Activated naive CD4-positive, alpha-beta T cell treated with anti-CD3 and anti-CD28 coated beads, Interleukin-2, amount 50 U/mL, for 24 hours (primary cell): ENCODE results near the gene SIGLEC7.

Source experiments
- H3K27ac Mint-ChIP-seq: one replicate; pipeline ENCODE4 v1.8.0; 2021; ENCODE audit warnings: mild to moderate bottlenecking, mixed read lengths
- H3K27me3 Mint-ChIP-seq: one replicate; pipeline ENCODE4 v1.8.0; 2021; ENCODE audit warnings: mixed read lengths
- H3K36me3 Mint-ChIP-seq: one replicate; pipeline ENCODE4 v1.8.0; 2021; ENCODE audit warnings: mixed read lengths
- H3K4me1 Mint-ChIP-seq: one replicate; pipeline ENCODE4 v1.8.0; 2021; ENCODE audit warnings: mixed read lengths
- H3K4me3 Mint-ChIP-seq: one replicate; pipeline ENCODE4 v1.8.0; 2021; ENCODE audit warnings: mild to moderate bottlenecking, mixed read lengths
- H3K9me3 Mint-ChIP-seq: one replicate; pipeline ENCODE4 v1.8.0; 2021; ENCODE audit warnings: mixed read lengths

Gene SIGLEC7

DNA sequence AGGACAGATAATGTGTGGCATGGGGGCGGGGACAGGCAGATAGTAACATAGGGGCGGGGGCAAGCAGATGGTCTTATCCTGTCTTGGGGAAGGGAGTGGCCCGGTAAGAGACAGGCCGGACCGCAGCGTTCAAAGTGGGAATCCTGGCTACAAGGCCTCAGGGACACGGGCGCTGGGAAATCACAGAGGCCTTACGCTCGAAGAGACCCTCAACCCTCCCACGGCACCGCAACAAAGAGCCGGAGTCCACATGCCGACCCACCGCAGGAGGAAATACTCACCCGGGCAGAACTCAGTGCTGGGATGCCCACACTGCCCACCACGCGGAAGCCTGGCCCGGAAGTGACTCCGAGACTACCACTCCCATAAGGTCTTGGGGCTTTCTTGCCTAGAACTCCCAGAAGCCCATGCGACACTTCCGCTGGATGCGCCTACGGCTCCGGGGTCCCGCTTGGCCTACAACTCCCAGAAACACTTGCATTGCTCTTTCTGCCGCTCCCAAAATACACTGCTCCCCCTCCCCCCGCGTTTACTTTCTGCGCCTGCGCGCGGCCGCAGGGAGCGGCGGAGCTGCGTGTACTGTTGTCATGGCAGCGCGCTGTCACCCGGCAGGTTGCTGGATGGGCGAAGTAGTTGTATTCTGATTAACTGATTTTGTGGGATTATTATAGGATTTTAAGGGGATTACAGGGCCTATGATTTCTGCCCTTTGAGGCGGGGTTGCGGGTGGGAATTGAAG lies 33.9 kb upstream of the SIGLEC7 start, which contains the start of gene CTU1:
CTU1 (minus strand) TSS at position 344 of the 739 bp plus-strand sequence. CDS start 3,840 bp downstream, outside the sequence.
- H3K9me3 Mint-ChIP-seq: no peaks in the 10 kb centered on the region
- no peaks in the 10 kb centered on the region for H3K27me3 Mint-ChIP-seq
- peaks cover 49% of the 10 kb centered on the region for H3K4me1 Mint-ChIP-seq
- peak within 1 kb of the TSS; percentile 97 for H3K27ac Mint-ChIP-seq
- H3K36me3 Mint-ChIP-seq: peaks cover 9% of the 10 kb centered on the region
- peak within 1 kb of the TSS; percentile 92 for H3K4me3 Mint-ChIP-seq

DNA sequence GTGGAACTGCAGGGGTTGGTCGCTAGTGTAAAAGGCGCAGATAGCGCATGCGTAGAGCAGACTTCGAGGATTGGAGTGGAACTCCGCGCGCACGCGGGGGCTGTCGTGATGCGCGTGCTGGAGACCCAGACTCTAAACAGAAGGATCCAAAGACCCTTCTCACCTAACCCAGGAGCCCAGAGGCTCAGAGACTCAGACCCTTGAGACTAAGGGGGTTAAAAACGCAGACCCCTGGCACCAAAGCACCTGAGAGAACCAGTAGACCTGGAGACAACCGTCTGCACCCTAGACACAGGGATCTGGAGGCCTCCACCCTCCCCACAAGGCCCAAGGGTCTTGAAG lies 33.3 kb upstream of the SIGLEC7 start:
- Mint-ChIP-seq H3K4me3 (peak overlapping the region; percentile 92), H3K4me1 (peaks cover 43% of the 10 kb centered on the region), H3K9me3 (no peaks in the 10 kb centered on the region), H3K27ac (peak overlapping the region; percentile 97), H3K36me3 (peaks cover 9% of the 10 kb centered on the region), H3K27me3 (no peaks in the 10 kb centered on the region)

DNA sequence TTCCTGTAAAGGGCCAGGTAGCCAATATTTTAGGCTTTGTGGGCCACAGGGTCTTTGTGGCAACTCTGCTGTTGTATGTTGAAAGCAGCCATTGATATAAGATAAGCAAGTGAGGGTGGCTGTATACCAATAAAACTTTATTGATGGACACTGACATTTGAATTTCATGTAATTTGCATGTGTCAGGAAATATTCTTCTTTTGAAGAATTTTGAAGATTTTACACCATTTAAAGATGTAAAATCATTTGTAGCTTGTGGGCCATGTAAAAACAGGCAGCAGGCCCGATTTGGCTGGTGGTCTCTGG lies 31.5 kb upstream of the SIGLEC7 start:
- H3K9me3 Mint-ChIP-seq: no peaks in the 10 kb centered on the region
- H3K4me1 Mint-ChIP-seq: peaks cover 31% of the 10 kb centered on the region
- H3K27me3 Mint-ChIP-seq: no peaks in the 10 kb centered on the region
- H3K36me3 Mint-ChIP-seq: peaks cover 5% of the 10 kb centered on the region
- H3K27ac Mint-ChIP-seq: no peak overlapping the region
- H3K4me3 Mint-ChIP-seq: no peak overlapping the region

DNA sequence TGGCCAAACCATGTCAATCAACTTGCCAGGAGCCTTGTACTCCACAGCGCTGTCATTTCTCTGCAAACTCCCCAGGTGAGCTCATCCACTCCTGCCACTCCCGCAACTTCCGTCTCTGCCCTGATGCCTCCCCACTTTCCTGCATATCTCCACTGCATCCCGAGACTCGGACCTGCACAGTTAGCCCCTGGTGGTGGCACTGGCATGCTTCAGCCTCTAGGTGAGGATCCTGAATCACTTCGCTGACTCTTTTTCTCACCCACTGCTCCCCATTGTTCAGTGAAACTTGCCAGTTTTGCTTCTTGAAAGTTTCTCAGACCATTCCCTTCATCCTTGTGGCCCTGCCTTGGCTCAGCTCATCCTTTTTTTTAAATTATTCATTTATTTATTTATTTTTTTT lies 30.5 kb upstream of the SIGLEC7 start:
- Mint-ChIP-seq H3K9me3 (no peaks in the 10 kb centered on the region), H3K27ac (no peak overlapping the region), H3K4me3 (no peak overlapping the region), H3K4me1 (peaks cover 31% of the 10 kb centered on the region), H3K36me3 (peaks cover 5% of the 10 kb centered on the region), H3K27me3 (no peaks in the 10 kb centered on the region)

DNA sequence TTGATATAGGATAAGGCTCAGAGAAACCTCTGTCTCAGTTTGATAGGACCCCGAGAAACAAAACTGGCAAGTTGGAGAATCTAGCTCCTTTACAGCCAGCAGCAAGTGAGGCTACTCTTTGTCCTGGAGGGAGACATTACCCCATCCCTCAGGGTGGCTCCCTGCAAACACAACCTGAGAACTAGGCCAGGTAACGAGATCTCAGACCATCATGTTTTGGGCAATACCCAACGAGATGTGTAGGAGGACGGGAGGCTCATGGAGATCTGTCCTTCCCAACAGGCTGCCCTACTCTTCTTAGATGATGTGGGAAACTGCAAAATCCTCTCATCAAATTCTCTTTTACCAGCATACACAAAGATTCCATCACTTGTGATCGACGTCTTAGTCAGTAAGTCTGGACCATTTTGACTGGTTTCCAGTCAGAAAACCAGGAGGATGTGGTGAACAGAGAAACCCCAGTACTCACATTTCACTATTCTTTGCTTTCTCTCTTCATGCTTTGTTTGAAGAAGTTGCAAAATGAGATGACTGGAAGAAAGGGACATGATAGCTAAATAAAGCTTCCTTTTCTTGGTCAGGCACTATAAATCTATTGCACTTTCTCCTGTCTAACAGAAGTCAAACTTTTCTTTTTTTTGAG lies 27.9 kb upstream of the SIGLEC7 start:
- Mint-ChIP-seq H3K4me1 (peaks cover 28% of the 10 kb centered on the region), H3K36me3 (no peaks in the 10 kb centered on the region), H3K27ac (peak overlapping the region; percentile 59), H3K27me3 (no peaks in the 10 kb centered on the region), H3K9me3 (no peaks in the 10 kb centered on the region), H3K4me3 (peak overlapping the region; percentile 15)

DNA sequence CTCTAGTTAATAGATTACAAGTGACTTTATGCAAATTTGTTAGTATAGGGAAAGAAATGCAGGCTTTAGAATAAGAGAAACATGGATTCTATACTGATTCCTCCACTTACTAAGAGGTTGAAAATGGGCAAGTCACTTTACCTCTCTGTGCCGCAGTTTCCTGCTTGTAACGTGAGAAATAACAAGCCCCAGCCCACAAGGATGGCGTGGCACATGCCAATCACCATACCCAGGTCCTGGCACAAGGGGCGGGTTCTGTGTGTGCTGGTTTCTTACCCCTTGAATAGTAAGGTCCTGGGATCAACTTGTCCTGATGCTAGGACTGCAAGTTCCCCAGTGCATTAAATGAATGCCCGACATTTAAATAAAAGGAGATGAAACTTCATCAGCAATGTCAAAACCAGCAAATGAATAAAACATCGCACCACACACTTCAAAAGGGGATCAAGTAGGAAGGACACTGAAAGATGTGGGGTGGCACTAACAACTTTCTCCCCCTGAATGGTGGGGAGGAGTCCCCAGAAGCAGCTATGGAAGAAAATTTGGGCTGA lies 25.3 kb upstream of the SIGLEC7 start:
- Mint-ChIP-seq H3K36me3 (no peaks in the 10 kb centered on the region), H3K27ac (peak overlapping the region; percentile 52), H3K9me3 (no peaks in the 10 kb centered on the region), H3K4me3 (no peak overlapping the region), H3K27me3 (no peaks in the 10 kb centered on the region), H3K4me1 (peaks cover 40% of the 10 kb centered on the region)

DNA sequence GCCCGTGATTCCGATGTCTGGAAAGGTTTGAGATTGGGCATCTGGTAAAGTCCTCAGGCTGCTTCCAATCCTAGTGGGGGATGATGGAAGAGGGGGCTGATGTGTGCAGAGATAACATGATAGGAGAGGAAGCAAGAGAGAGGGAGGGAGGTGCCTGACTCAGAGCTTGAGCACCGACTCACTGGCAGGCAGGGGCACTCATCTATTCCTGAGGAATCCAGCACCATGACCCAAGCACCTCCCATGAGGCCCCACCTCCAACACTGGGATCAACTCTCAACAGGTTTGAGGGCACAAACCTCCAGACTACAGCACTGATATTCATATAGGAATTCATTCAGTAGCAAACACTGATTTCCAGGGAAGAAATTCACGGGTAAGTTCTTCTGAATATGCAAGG lies 23.0 kb upstream of the SIGLEC7 start:
- H3K4me3 Mint-ChIP-seq: no peak overlapping the region
- no peaks in the 10 kb centered on the region for H3K9me3 Mint-ChIP-seq
- no peaks in the 10 kb centered on the region for H3K36me3 Mint-ChIP-seq
- H3K27ac Mint-ChIP-seq: peak overlapping the region; percentile 26
- peaks cover 63% of the 10 kb centered on the region for H3K4me1 Mint-ChIP-seq
- H3K27me3 Mint-ChIP-seq: no peaks in the 10 kb centered on the region

DNA sequence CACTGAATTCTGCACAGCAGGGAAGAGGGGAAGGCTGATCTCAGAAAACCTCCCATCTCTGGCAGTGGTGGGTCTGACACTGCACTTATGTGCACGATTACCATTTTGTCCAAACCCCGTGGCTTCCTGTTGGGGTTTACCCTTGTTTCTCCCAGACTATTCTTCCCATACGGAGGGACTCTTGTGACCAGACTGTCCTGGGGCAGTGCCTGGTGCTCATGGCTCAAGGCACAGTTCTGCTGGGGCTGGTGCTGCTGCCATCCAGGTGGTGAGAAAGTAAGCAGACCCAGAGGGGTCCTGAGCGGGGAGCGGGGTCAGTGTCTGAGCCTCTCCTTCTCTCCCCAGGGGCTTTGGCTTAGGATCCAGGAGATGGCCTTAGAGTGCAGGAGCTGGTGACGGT lies 22.5 kb upstream of the SIGLEC7 start:
- no peaks in the 10 kb centered on the region for H3K36me3 Mint-ChIP-seq
- H3K27ac Mint-ChIP-seq: no peak overlapping the region
- no peak overlapping the region for H3K4me3 Mint-ChIP-seq
- H3K27me3 Mint-ChIP-seq: no peaks in the 10 kb centered on the region
- peaks cover 68% of the 10 kb centered on the region for H3K4me1 Mint-ChIP-seq
- no peaks in the 10 kb centered on the region for H3K9me3 Mint-ChIP-seq

DNA sequence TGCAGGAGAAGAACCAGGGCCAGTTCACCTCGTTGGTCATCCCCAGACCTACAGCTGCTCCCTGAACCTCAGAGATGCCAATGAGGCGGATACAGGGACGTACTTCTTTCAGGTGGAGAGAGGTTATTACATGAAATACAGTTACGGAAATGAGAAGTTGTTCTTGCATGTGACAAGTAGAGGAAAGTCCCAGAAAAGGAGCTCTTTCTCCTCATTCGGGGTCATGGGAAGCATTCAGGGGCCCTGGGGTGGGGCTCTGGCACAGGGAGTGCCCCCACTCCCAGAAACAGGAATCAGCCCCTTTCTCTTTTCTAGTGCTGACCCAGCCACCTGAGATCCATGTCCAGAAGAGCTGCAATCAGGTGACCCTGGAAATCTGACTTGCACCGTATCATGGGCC lies 21.9 kb upstream of the SIGLEC7 start:
- H3K27ac Mint-ChIP-seq: no peak overlapping the region
- H3K36me3 Mint-ChIP-seq: no peaks in the 10 kb centered on the region
- no peaks in the 10 kb centered on the region for H3K9me3 Mint-ChIP-seq
- H3K4me1 Mint-ChIP-seq: peaks cover 73% of the 10 kb centered on the region
- H3K27me3 Mint-ChIP-seq: no peaks in the 10 kb centered on the region
- no peak overlapping the region for H3K4me3 Mint-ChIP-seq

DNA sequence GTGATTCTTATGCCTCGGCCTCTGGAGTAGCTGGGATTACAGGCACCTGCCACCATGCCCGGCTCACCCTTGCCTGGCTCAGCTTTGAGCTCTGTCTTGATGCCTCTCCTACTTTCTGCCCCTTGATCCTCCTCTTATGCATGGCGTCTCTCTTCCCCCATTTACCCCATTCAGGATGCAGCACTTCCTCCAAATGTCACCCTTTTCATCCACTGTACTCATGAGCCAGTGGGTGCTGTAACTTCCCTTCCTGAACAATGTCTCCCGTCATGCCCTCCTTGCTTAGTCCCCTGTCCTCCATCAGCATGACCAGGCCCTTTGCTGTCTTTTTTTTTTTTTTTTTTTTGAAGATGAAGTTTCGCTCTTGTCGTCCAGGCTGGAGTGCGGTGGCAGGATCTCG lies 20.8 kb upstream of the SIGLEC7 start:
- Mint-ChIP-seq H3K27ac (no peak overlapping the region), H3K4me3 (no peak overlapping the region), H3K36me3 (no peaks in the 10 kb centered on the region), H3K9me3 (no peaks in the 10 kb centered on the region), H3K27me3 (no peaks in the 10 kb centered on the region), H3K4me1 (peaks cover 79% of the 10 kb centered on the region)

DNA sequence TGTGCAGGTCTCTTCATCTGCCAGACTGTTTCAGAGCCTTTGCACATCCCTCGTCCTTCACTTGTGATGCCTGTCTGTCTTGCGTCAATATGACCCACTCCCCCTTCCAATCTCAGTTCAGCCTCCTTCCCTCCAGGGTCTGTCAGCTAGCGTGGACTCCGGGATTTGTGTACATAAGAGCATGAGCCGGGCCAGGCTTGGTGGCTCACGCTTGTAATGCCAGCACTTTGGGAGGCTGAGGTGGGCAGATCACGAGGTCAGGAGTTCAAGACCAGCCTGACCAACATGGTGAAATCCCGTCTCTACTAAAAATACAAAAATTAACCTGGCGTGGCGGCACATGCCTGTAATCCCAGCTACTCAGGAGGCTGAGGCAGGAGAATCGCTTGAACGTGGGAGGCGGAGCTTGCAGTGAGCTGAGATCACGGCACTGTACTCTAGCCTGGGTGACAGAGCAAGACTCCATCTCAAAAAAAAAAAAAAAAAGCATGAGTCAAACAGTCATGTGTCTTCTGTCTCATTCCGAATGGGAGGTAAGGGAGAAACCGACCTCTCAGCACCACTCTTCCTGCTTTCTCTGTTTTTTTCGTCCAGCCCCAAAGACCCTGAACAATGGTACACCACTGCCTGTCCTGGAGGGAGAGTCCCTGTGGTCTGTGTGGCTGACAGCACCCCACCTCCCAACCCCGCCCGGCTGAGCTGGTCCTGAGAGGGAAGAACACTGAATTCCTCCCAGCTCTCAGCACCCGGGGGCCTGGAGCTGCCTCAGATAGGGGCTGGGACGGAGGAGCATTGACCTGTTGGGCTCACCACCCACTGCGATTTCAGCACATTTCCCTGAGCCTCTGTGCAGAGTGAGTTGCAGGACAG lies 19.8 kb upstream of the SIGLEC7 start:
- Mint-ChIP-seq H3K27ac (peak overlapping the region; percentile 65), H3K27me3 (no peaks in the 10 kb centered on the region), H3K4me1 (peaks cover 80% of the 10 kb centered on the region), H3K4me3 (peak overlapping the region; percentile 34), H3K9me3 (no peaks in the 10 kb centered on the region), H3K36me3 (no peaks in the 10 kb centered on the region)

DNA sequence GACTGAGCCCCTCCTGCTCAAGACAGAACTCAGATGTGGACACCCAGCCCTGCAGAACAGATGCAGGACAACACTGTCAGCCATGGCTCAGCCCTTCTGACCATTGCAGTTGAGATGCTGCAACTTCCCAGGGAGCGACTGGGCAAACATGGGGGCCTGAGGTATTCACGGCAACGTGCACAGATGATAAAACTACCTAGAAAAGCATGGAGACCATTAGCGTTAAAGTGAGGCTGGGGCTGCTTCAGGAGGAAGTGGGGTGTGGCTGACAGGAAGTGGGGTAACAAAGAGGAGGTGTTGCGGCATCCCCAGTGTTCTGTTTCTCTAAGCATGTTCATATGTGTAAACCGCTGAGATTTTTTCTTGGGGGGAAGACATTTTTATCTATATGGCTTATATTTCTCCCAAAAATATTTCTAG lies 18.7 kb upstream of the SIGLEC7 start:
- no peaks in the 10 kb centered on the region for H3K36me3 Mint-ChIP-seq
- H3K27me3 Mint-ChIP-seq: no peaks in the 10 kb centered on the region
- H3K9me3 Mint-ChIP-seq: no peaks in the 10 kb centered on the region
- H3K27ac Mint-ChIP-seq: peak overlapping the region; percentile 94
- H3K4me3 Mint-ChIP-seq: peak overlapping the region; percentile 81
- H3K4me1 Mint-ChIP-seq: peaks cover 87% of the 10 kb centered on the region

DNA sequence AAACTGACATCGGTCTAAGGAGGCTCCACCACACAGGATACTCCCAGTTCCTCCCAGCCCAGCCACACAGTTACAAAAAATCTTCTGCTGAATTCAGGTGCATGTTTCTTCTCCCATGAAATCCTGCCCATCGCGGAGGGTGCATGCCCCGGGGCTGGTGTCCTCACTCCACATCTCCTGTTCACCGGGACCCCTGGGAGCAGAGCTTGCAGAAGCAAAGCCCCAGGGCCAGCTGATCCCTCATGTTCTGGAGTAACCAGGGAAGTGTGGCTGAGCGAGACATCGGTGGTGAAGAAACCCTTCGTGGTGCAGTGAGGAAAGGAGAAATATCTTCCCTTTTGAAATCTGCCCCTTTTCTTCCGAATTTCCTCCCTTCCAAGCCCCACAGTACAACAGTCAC lies 18.3 kb upstream of the SIGLEC7 start:
- peak overlapping the region; percentile 81 for H3K4me3 Mint-ChIP-seq
- H3K27ac Mint-ChIP-seq: peak overlapping the region; percentile 94
- H3K9me3 Mint-ChIP-seq: no peaks in the 10 kb centered on the region
- H3K36me3 Mint-ChIP-seq: no peaks in the 10 kb centered on the region
- H3K4me1 Mint-ChIP-seq: peaks cover 90% of the 10 kb centered on the region
- H3K27me3 Mint-ChIP-seq: no peaks in the 10 kb centered on the region

DNA sequence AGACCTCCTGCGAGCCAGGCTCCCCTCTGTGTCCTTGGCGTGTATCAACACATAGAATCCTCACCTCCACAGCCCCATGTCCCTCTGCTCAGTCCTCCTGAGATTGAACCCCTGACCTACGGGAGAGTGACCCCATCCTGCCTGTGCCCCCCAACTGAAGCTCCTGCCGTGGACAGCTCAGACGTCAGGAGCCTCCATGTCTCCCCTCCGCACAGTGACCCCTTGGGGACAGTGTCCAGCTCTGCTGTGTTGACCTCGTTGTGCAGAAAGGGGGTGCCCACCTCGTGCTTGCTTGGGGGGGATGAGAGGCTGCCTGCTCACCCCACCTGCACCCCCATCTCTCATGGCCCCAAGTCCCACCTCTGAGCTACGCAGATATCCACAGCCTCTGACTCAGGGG lies 17.9 kb upstream of the SIGLEC7 start:
- peak overlapping the region; percentile 94 for H3K27ac Mint-ChIP-seq
- peaks cover 90% of the 10 kb centered on the region for H3K4me1 Mint-ChIP-seq
- no peaks in the 10 kb centered on the region for H3K9me3 Mint-ChIP-seq
- peak overlapping the region; percentile 81 for H3K4me3 Mint-ChIP-seq
- H3K36me3 Mint-ChIP-seq: no peaks in the 10 kb centered on the region
- no peaks in the 10 kb centered on the region for H3K27me3 Mint-ChIP-seq

DNA sequence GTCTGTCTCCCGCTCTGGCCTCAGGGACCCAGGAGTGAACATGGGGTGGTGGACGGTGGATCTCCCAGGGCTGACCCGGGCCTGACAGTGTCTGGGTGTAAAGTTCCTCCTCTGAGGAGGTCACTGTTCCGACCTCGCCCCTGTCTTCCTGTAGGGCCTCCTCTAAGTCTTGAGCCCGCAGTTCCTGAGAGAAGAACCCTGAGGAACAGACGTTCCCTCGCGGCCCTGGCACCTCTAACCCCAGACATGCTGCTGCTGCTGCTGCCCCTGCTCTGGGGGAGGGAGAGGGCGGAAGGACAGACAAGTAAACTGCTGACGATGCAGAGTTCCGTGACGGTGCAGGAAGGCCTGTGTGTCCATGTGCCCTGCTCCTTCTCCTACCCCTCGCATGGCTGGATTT lies 17.4 kb upstream of the SIGLEC7 start, which contains the start of gene SIGLEC9:
SIGLEC9 (plus strand) TSS at position 178 of the 400 bp plus-strand sequence; CDS start at position 247, 69 bp downstream.
- Mint-ChIP-seq H3K27me3 (no peaks in the 10 kb centered on the region), H3K36me3 (no peaks in the 10 kb centered on the region), H3K9me3 (no peaks in the 10 kb centered on the region), H3K4me1 (peaks cover 90% of the 10 kb centered on the region), H3K4me3 (peak within 1 kb of the TSS; percentile 81), H3K27ac (peak within 1 kb of the TSS; percentile 94)
